Measurements from ENCODE around the gene RASGRF1. TPM values are rescaled to one million over a fixed set of nuclear protein-coding genes. Genes with fewer than 3 reads are reported as not detected.
A peak's percentile ranks its signal among the peaks of the same experiment; 100 is the strongest.

Gene RASGRF1
- total RNA-seq, 2 experiments from 2014 or later: 3.0 to 4.5 TPM

DNA sequence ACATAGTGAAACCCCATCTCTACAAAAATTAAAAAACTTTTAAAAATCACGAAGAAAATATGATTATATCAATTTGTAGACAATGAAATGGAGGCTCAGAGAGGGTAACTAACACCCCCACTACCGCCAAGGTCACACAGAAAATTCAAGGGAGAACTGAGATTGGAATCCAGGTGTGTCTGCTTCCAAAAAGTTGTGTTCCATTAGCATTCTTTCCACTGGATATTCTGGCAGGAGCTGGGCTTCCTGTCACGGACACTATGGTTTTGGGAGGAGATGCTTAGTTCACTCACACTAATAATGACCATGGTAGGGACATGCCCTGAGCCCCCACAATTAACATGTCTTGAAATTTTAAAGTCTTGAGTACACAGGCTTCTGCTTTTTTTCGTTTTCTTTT is 174.5 kb downstream of the RASGRF1 start:
- TF ChIP-seq, protein P1, sequence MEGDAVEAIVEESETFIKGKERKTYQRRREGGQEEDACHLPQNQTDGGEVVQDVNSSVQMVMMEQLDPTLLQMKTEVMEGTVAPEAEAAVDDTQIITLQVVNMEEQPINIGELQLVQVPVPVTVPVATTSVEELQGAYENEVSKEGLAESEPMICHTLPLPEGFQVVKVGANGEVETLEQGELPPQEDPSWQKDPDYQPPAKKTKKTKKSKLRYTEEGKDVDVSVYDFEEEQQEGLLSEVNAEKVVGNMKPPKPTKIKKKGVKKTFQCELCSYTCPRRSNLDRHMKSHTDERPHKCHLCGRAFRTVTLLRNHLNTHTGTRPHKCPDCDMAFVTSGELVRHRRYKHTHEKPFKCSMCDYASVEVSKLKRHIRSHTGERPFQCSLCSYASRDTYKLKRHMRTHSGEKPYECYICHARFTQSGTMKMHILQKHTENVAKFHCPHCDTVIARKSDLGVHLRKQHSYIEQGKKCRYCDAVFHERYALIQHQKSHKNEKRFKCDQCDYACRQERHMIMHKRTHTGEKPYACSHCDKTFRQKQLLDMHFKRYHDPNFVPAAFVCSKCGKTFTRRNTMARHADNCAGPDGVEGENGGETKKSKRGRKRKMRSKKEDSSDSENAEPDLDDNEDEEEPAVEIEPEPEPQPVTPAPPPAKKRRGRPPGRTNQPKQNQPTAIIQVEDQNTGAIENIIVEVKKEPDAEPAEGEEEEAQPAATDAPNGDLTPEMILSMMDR (conservative IDR thresholded peaks at IDR 0.05; ENCODE audit: low read length): no peak
- no peak for TF ChIP-seq EZH2phosphoT487 (IDR thresholded peaks at IDR 0.05; ENCODE audit: borderline replicate concordance, low read depth, low read length)
- no peaks in the 10 kb centered on the region for H3K9me2 ChIP-seq (ENCODE audit: insufficient read depth, low read length)
- H3K27ac ChIP-seq (ENCODE audit: low read depth, low read length, poor library complexity, severe bottlenecking): no peak overlapping the region
- H3K36me3 ChIP-seq (ENCODE audit: insufficient read depth, low read length): peaks cover 66% of the 10 kb centered on the region
- BruUV-seq (replicated peaks): no TSS peak
- no peak overlapping the region for H3K4me2 ChIP-seq (ENCODE audit: low read length)
- H3K79me2 ChIP-seq (ENCODE audit: insufficient read depth, low read depth, low read length): no peaks in the 10 kb centered on the region
- H2AFZ ChIP-seq (ENCODE audit: low read length): no peak overlapping the region
- no peak for DNase-seq (ENCODE audit: low spot score)
- no peaks in the 10 kb centered on the region for H3K4me1 ChIP-seq (ENCODE audit: insufficient read depth, low read length, poor library complexity, severe bottlenecking)
- CTCF ChIA-PET (ENCODE audit: unreplicated experiment): no interaction called here
- no peaks in the 10 kb centered on the region for H4K20me1 ChIP-seq (ENCODE audit: insufficient read depth, low read length)
- H3K4me3 ChIP-seq (ENCODE audit: low read depth, low read length, poor library complexity, severe bottlenecking): no peak overlapping the region
- intact Hi-C loops (cut with micrococcal nuclease; ENCODE audit: unreplicated experiment): no loop called here
- no peaks in the 10 kb centered on the region for H3K9me3 ChIP-seq (ENCODE audit: low read length)
- POLR2A ChIA-PET: interaction anchor here (0.6 kb wide), 1 partner anchor 23 kb away, joined by 3 read pairs; no protein-coding TSS in a partner anchor

DNA sequence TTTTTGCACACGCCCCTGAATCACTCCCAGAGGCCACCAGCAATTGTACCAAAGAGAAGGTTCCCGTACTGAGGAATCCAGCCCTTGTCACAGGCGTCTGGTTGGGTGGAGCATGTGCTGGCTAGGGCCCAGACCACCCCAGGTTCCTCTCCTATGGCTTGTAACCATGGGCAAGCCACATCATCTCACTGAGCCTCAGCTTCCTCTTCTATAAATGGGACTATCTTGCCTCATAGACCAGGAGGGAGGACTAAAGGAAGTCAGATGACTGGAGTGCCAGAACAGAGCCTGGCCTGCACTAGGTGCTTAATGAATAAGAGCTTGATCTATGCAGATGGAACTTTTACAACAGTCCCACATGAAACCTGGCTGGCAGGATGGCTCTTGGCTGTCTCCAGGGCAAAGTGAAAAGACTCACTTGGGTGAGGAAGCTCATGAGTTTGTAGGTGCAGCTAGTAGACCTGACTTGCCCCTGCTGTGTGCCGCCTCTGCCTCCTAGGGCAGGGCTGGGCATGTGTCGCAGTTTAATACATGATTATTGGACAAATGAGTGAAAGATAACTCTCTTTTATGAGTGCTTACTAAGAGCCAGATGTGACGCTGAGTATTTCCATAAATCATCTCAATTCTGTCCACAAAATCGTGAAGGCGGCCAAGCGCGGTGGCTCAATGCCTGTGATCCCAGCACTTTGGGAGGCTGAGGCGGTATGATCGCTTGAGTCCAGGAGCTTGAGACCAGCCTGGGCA is 175.1 kb downstream of the RASGRF1 start:
- H3K27ac ChIP-seq (ENCODE audit: low read depth, low read length, poor library complexity, severe bottlenecking): no peak overlapping the region
- DNase-seq (ENCODE audit: low spot score): no peak
- H3K4me1 ChIP-seq (ENCODE audit: insufficient read depth, low read length, poor library complexity, severe bottlenecking): no peaks in the 10 kb centered on the region
- no peaks in the 10 kb centered on the region for H4K20me1 ChIP-seq (ENCODE audit: insufficient read depth, low read length)
- H3K9me3 ChIP-seq (ENCODE audit: low read length): no peaks in the 10 kb centered on the region
- intact Hi-C loops (cut with micrococcal nuclease; ENCODE audit: unreplicated experiment): no loop called here
- TF ChIP-seq EZH2phosphoT487 (IDR thresholded peaks at IDR 0.05; ENCODE audit: borderline replicate concordance, low read depth, low read length): no peak
- TF ChIP-seq, protein P1 (conservative IDR thresholded peaks at IDR 0.05; ENCODE audit: low read length): no peak
- no peak overlapping the region for H2AFZ ChIP-seq (ENCODE audit: low read length)
- H3K4me3 ChIP-seq (ENCODE audit: low read depth, low read length, poor library complexity, severe bottlenecking): no peak overlapping the region
- CTCF ChIA-PET (ENCODE audit: unreplicated experiment): no interaction called here
- no peak overlapping the region for H3K4me2 ChIP-seq (ENCODE audit: low read length)
- H3K9me2 ChIP-seq (ENCODE audit: insufficient read depth, low read length): no peaks in the 10 kb centered on the region
- no TSS peak for BruUV-seq (replicated peaks)
- H3K36me3 ChIP-seq (ENCODE audit: insufficient read depth, low read length): peaks cover 70% of the 10 kb centered on the region
- POLR2A ChIA-PET: no interaction called here
- H3K79me2 ChIP-seq (ENCODE audit: insufficient read depth, low read depth, low read length): no peaks in the 10 kb centered on the region

DNA sequence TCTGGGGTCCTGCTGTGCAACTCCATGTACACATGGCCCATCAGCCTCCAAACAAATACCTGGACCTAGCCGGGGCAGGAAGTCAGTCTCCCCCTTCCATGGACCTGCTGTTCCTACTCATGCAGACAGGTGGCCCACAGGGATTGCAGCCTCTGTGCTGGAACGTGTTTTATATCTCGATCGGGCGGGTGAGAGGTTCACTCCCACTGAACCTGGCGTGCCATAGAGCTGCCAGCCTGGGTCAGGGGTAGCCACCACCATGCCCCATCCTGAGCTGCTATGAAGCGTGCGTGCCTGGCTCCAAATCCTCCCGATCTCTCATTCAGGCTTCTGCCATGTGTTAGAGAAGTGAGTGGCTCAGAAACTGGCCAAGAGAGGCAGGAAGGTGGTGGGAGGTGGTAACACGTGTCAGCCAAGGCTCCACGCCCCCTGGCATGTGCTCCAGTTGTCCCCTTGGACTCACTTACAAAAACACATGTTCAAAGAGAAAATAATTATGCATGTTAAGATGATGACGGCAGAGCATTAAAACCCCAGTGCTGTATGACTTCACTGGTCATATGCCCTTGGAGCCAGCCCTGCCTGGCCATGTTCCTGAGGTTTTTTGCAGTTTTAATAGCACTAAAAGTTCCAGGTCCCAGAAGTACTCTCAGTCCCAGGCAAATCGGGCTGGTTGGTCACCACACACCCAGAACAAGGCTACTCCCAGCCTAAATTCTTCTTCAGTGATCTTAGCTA is 176.4 kb downstream of the RASGRF1 start:
- no peak for DNase-seq (ENCODE audit: low spot score)
- no peak overlapping the region for H3K4me2 ChIP-seq (ENCODE audit: low read length)
- H4K20me1 ChIP-seq (ENCODE audit: insufficient read depth, low read length): no peaks in the 10 kb centered on the region
- H3K9me2 ChIP-seq (ENCODE audit: insufficient read depth, low read length): no peaks in the 10 kb centered on the region
- ChIA-PET CTCF (ENCODE audit: unreplicated experiment) (no interaction called here), POLR2A (interaction anchor here (0.7 to 1.1 kb wide), 4 partner anchors 92 to 515 kb away, joined by 3 read pairs; no protein-coding TSS in a partner anchor)
- H3K36me3 ChIP-seq (ENCODE audit: insufficient read depth, low read length): peaks cover 72% of the 10 kb centered on the region
- no peak overlapping the region for H3K27ac ChIP-seq (ENCODE audit: low read depth, low read length, poor library complexity, severe bottlenecking)
- H3K79me2 ChIP-seq (ENCODE audit: insufficient read depth, low read depth, low read length): no peaks in the 10 kb centered on the region
- BruUV-seq (replicated peaks): no TSS peak
- H2AFZ ChIP-seq (ENCODE audit: low read length): no peak overlapping the region
- H3K4me3 ChIP-seq (ENCODE audit: low read depth, low read length, poor library complexity, severe bottlenecking): no peak overlapping the region
- no peaks in the 10 kb centered on the region for H3K9me3 ChIP-seq (ENCODE audit: low read length)
- TF ChIP-seq, protein P1 (conservative IDR thresholded peaks at IDR 0.05; ENCODE audit: low read length): peak; percentile 54
- TF ChIP-seq EZH2phosphoT487 (IDR thresholded peaks at IDR 0.05; ENCODE audit: borderline replicate concordance, low read depth, low read length): no peak
- H3K4me1 ChIP-seq (ENCODE audit: insufficient read depth, low read length, poor library complexity, severe bottlenecking): no peaks in the 10 kb centered on the region
- intact Hi-C loops (cut with micrococcal nuclease; ENCODE audit: unreplicated experiment): no loop called here

Data from OCI-LY7 (cell line).